HG03575 (cell line): Measurements from ENCODE around the gene ANKRD33.

Source experiments
- ATAC-seq: cut with Tn5 transposase; IDR thresholded peaks from one replicate; pipeline ENCODE4 v1.9.1; 2021; ENCODE audit not compliant: unreplicated experiment, insufficient number of reproducible peaks, low FRiP score; ENCODE audit errors: extremely low read depth

Gene ANKRD33

GRCh38 chr12:51895378-51896135, 7.7 kb downstream of the ANKRD33 start:
- no peak for ATAC-seq

DNA sequence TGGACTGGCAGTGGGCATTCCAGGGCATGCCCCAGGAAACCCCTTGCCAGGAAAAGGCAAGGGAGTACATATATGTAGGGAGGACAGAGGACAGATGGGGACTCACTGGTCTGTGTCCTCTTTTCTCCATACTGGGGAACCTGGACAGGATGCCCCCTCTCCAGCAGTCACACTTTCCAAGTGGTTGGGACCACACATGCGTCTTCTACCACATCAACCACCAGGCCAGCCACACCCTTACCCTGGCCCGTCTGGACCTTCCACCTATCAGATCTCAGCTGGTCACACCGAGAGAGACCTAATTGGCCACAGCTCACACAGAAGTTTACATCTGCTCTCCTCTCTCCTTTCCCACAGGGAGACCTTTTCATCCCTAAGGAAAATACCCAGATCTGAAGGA, 8.3 kb downstream of the ANKRD33 start:
- no peak for ATAC-seq

- no peak for ATAC-seq
Observed at GRCh38 chr12:51897181-51897580, 9.3 kb downstream of the ANKRD33 start.

DNA sequence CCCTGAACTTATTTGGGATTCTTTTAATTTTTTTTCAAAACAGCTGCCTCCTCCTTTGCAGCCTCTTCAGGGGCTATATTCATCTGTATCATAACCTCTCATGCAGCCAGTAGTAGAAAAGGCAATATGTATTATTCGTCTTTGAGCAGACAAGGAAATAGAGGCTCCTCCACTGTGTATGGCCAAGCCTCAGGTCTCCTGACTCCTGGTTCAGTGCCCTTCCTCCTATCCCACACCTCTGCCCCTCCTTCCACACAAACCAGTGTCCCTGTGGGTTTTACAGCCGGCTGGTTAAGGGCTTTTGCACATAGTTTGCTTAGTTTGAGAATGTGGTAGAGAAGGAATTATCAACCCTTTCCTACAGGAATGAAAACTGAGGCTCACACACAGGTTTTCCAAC, 10.6 kb downstream of the ANKRD33 start:
- ATAC-seq = no peak

DNA sequence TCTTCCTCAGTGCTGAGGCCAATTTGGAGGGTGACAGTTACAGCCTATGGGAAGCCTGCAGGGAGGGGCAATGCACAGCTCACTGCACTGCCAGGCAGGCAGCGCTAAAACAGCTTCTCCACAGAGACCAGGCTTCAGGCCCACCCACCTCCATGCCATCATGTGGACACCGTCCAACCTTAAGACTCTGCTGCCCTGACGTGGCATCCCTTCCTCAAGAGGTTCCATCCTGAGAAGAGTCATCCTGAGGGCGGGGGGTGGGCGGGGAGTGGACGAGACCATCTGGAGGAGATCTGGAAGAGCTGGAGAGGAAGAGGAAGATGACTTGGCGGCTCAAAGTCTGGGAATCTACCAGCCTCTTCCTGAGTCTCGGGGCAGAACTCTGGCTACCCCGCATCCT, 11.0 kb downstream of the ANKRD33 start:
- no peak for ATAC-seq

DNA sequence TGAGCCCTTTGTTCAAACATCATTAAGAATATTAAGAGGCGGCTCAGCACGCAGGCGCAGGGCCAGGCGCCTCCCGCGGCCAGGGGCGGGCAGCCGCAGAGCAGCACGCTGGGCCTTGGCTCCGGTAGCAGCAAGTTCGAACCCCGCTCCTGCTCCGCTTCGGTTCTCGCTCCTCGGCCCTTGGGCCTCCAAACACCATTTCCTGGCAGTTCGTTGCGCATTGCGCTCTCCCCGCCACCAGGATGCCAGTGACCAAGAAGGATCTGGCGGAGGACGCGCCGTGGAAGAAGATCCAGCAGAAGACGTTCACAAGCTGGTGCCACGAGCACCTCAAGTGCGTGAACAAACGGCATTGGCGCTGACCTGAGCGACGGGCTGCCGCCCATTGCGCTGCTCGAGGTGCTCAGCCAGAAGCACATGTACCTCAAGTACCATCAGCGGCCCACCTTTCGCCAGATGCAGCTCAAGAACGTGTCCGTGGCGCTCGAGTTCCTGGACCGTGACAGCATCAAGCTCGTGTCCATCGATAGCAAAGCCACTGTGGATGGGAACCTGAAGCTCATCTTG, 12.5 kb downstream of the ANKRD33 start:
- no peak for ATAC-seq

- ATAC-seq = no peak
Observed at GRCh38 chr12:51901121-51901817, 13.4 kb downstream of the ANKRD33 start.

- no peak for ATAC-seq
Observed at GRCh38 chr12:51901881-51902280, 14.0 kb downstream of the ANKRD33 start.

GRCh38 chr12:51904951-51905470, 17.1 kb downstream of the ANKRD33 start:
- ATAC-seq = no peak

DNA sequence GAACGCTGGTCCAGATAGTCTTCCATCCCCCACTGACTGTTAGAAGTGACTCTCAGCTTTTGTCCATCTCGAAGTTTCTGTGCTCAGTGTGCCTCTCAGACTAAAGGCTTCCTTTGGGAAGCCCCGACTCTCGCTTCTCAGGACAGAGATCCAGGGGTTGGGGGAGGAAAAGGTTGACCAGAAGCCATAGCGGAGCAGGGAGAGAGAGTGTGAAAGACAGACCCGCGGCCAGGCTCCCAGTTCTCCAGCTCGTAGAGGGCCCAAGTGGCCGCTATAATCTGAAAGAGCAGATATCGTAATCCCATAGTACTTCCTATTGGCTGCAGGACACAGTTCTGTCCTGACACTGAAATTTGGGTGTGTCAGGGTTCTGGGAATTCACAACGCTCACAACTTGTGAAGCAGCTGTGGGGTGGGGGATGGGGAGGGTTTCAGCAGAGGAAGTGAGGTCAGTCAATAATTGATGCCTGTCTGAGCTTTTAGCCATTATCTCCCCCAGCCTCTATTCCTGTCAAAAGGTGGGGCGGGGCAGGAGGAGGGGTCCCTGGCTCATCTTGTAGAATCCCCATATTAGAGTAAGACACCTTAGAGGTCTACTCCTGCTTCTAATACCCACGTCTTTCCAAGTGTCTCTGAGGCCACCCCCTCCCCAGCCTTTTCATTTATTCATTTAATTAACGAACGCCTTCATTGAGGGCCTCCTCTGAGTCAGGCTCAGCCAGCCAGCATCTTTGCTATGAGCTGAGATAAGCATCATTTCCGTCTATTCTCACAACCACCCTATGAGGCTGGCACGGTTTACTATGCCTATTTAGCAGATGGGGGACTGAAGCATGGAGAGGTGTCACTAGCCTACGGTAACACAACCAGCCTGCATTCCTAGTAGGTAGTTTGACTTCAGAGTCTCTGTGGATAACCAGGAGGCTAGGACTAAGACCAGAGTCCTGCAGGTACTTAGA, 17.8 kb downstream of the ANKRD33 start:
- no peak for ATAC-seq

- ATAC-seq = no peak
Observed at GRCh38 chr12:51906430-51907082, 18.7 kb downstream of the ANKRD33 start.

- no peak for ATAC-seq
Observed at GRCh38 chr12:51907083-51907855, 19.4 kb downstream of the ANKRD33 start, which contains the start of gene ACVRL1. Gene ACVRL1 (plus strand): TSS chr12:51907504. CDS start chr12:51912475, 4,971 bp downstream.

DNA sequence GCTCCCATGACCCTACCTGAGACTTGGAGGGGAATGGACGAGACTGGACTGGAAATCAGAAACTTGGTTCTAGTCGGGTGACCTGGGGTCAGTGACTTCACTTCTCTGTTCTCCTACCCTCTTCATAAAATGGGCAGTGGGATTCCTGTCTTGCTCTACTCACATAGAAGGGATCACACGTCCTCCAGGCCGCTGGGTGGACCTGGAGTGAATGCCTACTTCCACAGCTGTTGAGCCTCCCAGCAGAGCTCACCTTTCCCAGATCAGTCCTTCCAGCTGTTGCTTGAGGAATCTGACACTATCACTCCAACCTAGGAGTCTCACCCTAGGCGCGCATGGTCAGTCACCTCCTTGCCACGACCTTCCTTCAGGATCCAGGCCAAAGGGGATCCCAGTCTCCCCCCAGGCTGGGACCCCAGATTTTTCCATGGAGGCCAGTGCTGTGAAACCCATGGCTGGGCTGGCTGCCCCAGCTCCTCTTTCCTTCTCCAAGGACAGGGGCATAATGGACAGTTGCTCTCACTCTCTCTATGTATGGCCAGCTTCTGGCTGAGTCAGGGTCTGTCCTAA, 20.0 kb downstream of the ANKRD33 start:
- no peak for ATAC-seq

GRCh38 chr12:51908876-51909592, 21.1 kb downstream of the ANKRD33 start:
- ATAC-seq = no peak

- no peak for ATAC-seq
Observed at GRCh38 chr12:51910168-51910567, 22.3 kb downstream of the ANKRD33 start.

DNA sequence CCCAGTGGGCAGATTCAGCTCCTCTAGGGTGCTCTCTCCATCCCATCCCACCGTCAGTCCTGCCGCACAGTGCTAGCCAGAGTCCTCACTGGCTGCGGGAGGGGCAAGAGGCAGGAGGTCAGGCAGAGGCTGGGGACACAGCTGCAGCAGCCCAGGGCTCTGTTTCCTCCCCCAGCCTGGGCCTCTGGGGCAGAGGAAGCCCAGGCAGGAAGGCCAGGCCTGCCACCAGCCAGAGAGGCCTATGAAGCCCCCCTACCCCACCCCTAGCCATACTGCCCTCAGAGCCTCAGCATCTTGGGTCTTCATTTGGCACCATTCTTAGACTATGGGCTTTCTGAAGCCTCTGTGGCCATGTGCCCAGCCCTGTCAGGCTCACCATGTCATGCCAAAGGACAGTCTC, 22.8 kb downstream of the ANKRD33 start:
- ATAC-seq = no peak

DNA sequence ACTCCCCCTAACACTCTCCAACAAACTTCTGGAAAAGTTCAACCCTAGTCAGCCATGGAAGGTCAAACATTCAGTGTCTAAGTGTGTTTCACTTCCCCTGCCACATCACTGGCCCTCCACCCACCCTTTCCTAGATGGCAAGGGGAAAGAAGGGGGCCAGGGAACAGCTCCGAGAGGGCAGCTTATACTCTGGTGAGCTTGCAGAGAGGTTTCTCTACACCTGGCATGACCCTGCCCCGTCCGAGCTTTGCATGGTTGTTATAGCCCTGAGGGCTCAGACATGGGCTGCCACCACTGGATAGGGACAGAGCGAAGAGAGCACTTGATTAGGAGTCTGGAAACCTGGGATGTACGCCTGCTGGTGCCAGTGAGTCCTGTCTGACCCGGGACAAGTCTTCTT, 23.4 kb downstream of the ANKRD33 start:
- no peak for ATAC-seq
